ENCODE measurements around the gene UBE4B. TPM values are rescaled to one million over a fixed set of nuclear protein-coding genes. Genes with fewer than 3 reads are reported as not detected.

The UBE4B gene
- total RNA-seq, 1 donor from 2014 or later, result 63.7 TPM

DNA sequence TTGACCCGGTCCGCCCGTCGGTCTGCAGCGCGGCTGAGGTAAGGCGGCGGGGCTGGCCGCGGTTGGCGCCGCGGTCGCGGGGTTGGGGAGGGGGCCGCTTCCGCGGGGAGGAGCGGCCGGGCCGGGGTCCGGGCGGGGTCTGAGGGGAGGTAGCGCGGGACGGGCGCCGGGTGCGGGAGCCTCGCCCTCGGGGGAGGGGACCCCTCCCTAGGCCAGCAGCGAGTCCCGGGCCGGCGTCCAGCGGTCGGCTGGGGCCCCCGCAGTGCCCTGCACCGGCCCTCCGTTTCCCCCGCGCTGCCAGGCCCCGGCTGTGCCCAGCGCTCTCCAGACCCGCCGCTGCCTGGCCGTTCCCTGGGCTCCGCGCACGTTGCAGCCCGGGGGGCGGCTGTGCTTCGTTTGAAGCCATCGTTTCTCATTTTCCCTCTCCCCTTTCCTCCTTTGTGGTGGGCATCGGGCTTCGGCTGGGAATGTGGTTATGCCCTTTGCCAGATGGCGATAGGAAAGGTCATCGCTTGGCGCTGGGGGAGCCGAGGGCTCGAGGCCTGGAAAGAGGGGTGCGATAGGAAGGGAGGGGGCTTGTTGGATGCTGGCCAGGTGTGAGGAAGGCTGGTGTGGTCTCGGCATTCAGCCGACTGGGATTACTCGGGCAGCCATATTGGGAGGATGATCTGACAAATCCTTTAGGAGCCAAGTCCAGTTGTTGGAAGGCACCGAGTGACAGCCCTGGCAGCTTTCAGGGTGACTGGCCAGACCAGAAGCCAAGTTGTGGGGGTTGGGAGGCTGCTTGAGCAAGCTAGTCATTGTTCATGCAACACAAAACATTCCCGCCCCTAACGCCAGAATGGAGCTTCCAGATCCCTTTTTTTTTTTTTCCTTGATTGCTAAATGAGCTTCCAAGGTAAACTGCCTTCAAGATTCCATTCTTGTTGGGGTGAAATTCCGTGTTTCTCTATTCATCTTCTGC lies 178.4 kb downstream of the UBE4B start:
- TF ChIP-seq, protein P1, sequence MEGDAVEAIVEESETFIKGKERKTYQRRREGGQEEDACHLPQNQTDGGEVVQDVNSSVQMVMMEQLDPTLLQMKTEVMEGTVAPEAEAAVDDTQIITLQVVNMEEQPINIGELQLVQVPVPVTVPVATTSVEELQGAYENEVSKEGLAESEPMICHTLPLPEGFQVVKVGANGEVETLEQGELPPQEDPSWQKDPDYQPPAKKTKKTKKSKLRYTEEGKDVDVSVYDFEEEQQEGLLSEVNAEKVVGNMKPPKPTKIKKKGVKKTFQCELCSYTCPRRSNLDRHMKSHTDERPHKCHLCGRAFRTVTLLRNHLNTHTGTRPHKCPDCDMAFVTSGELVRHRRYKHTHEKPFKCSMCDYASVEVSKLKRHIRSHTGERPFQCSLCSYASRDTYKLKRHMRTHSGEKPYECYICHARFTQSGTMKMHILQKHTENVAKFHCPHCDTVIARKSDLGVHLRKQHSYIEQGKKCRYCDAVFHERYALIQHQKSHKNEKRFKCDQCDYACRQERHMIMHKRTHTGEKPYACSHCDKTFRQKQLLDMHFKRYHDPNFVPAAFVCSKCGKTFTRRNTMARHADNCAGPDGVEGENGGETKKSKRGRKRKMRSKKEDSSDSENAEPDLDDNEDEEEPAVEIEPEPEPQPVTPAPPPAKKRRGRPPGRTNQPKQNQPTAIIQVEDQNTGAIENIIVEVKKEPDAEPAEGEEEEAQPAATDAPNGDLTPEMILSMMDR (IDR thresholded peaks at IDR 0.05; ENCODE audit: unreplicated experiment), result no peak
- peak overlapping the region; percentile 82 for H3K4me3 Mint-ChIP-seq
- DNase-seq (ENCODE audit: low spot score in 2 of 2, unreplicated experiment in 2 of 2), result peak; percentile 41 to 61
- H3K4me1 Mint-ChIP-seq, result peaks cover 29% of the 10 kb centered on the region
- H3K27me3 Mint-ChIP-seq (ENCODE audit: low read depth), result no peaks in the 10 kb centered on the region
- no peaks in the 10 kb centered on the region for H3K9me3 Mint-ChIP-seq
- H3K36me3 Mint-ChIP-seq, result no peaks in the 10 kb centered on the region
- H3K27ac Mint-ChIP-seq, result peak overlapping the region; percentile 92

DNA sequence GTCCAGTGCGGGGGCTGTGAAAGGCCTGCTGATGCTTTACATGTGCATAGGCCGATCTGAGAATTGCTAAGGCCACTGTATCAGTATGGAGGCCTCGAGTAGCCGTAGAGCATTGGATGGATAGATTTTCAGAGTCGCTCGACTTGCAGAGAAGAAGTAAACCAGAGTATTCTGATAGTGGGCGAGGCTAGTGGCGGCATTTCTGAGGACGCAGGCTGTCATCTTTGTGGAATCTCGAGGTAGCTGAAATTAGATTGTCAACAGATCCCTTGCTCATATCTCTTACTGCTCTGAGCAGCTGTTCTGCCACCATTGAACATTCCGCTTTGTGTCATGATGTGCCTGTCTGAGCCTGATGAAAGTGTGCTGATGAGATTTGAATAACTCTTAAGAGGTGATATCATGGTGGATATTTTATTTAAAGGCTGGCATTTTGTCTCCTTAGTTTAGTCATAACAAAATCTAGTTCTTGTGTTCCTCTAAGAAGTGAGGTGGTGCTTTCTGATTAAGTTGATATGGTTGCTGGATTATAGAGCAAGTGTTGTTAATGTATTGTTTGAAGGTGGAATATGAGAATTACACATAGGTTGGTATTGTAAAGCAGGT lies 179.2 kb downstream of the UBE4B start:
- Mint-ChIP-seq H3K36me3 (no peaks in the 10 kb centered on the region), H3K27ac (peak overlapping the region; percentile 92), H3K27me3 (ENCODE audit: low read depth) (no peaks in the 10 kb centered on the region), H3K9me3 (no peaks in the 10 kb centered on the region), H3K4me1 (peaks cover 34% of the 10 kb centered on the region), H3K4me3 (peak overlapping the region; percentile 82)
- TF ChIP-seq, protein P1 (IDR thresholded peaks at IDR 0.05; ENCODE audit: unreplicated experiment), result no peak
- DNase-seq (ENCODE audit: low spot score in 2 of 2, unreplicated experiment in 2 of 2), result peak in 1 of 2 experiments; percentile 42

DNA sequence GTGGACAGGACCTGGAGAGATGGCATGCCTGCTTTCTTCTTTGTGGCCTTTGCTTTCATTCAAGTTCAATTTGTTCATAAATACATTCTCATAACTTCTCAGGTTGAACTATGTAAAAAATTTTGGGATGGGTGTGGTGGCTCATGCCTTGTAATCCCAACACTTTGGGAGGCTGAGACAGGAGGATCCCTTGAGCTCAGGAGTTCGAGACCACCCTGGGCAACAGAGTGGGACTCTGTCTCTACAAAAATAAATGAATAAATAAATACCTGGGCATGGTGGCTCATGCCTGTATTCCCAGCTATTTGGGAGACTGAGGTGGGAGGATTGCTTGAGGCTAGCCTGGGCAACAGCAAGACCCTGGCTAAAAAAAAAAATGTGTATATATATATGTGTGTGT lies 179.7 kb downstream of the UBE4B start:
- H3K27ac Mint-ChIP-seq, result peak overlapping the region; percentile 92

DNA sequence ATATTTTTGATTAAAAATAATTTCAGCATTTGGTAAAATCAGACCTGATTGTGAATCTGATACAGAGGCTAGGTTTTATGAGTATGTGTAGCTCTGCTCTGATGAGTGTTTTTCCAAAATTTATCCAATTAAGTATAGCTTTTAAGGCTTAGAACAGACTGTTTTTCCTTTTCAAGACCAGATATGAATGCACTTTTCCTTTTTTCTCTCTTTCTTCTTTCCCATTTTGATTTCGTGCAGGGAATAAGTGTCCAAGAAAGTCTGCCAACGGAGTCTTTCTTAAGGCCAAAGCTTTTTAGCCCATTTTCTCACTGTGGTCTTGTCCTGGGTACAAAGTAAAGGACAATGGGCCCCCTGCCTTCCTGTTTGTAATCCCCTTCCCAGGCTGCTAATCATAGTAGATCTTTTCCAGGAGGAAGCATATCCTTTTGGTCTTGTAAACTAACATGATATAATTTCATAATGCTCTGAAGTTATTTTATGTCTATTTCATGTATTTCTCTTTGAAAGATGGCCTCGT lies 180.5 kb downstream of the UBE4B start:
- H3K27me3 Mint-ChIP-seq (ENCODE audit: low read depth), result no peaks in the 10 kb centered on the region
- H3K9me3 Mint-ChIP-seq, result no peaks in the 10 kb centered on the region
- TF ChIP-seq, protein P1 (IDR thresholded peaks at IDR 0.05; ENCODE audit: unreplicated experiment), result no peak
- peaks cover 45% of the 10 kb centered on the region for H3K4me1 Mint-ChIP-seq
- DNase-seq (ENCODE audit: low spot score in 2 of 2, unreplicated experiment in 2 of 2), result no peak
- H3K27ac Mint-ChIP-seq, result peak overlapping the region; percentile 92
- H3K4me3 Mint-ChIP-seq, result peak overlapping the region; percentile 44
- H3K36me3 Mint-ChIP-seq, result no peaks in the 10 kb centered on the region

More for the DNA sequence above, 179.7 kb downstream of the UBE4B start:
- peaks cover 37% of the 10 kb centered on the region for H3K4me1 Mint-ChIP-seq
- no peaks in the 10 kb centered on the region for H3K9me3 Mint-ChIP-seq
- H3K4me3 Mint-ChIP-seq, result peak overlapping the region; percentile 82
- DNase-seq (ENCODE audit: low spot score in 2 of 2, unreplicated experiment in 2 of 2), result no peak
- TF ChIP-seq, protein P1 (IDR thresholded peaks at IDR 0.05; ENCODE audit: unreplicated experiment), result no peak
- H3K36me3 Mint-ChIP-seq, result no peaks in the 10 kb centered on the region
- H3K27me3 Mint-ChIP-seq (ENCODE audit: low read depth), result no peaks in the 10 kb centered on the region

DNA sequence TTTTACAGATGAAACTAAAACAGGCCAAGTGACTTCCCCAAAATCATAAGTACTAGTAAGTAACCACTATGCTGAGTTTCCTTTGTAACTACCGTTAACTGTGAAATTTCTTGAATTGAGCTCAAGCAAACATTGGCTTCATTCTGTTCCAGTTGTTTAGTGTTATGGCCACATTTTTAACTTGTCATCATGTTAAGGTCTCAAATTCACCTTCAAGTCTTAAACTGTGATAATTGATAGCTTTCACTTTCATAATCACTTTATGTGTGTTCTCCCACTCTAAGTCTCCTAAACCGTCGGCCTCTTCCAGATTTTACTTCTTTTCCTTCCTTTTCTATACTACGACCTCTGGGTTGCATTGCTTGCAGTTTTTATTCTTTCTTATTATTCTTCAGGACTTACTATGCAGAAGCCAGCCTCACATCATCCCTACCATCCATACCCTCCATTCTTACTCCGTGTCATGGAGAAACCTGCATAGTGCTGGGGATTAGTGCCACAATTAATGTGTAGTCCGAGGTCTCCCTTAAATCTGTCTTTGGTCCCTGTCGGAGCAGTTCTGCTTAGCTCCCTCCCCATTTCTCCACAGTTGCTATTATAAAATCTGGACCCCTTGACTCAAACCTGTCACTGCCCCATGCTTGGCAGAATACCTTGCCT lies 183.5 kb downstream of the UBE4B start:
- Mint-ChIP-seq H3K9me3 (no peaks in the 10 kb centered on the region), H3K4me1 (peaks cover 40% of the 10 kb centered on the region), H3K27me3 (ENCODE audit: low read depth) (no peaks in the 10 kb centered on the region), H3K36me3 (no peaks in the 10 kb centered on the region), H3K4me3 (no peak overlapping the region), H3K27ac (peak overlapping the region; percentile 32)
- no peak for DNase-seq (ENCODE audit: low spot score in 2 of 2, unreplicated experiment in 2 of 2)
- TF ChIP-seq, protein P1 (IDR thresholded peaks at IDR 0.05; ENCODE audit: unreplicated experiment), result no peak
